Measurements from ENCODE around the gene ANKRD31. TPM values are rescaled to one million over a fixed set of nuclear protein-coding genes. Genes with fewer than 3 reads are reported as not detected.
A peak's percentile ranks its signal among the peaks of the same experiment; 100 is the strongest.

The ANKRD31 gene
- total RNA-seq, 1 experiment from 2014 or later = 0.30 TPM

DNA sequence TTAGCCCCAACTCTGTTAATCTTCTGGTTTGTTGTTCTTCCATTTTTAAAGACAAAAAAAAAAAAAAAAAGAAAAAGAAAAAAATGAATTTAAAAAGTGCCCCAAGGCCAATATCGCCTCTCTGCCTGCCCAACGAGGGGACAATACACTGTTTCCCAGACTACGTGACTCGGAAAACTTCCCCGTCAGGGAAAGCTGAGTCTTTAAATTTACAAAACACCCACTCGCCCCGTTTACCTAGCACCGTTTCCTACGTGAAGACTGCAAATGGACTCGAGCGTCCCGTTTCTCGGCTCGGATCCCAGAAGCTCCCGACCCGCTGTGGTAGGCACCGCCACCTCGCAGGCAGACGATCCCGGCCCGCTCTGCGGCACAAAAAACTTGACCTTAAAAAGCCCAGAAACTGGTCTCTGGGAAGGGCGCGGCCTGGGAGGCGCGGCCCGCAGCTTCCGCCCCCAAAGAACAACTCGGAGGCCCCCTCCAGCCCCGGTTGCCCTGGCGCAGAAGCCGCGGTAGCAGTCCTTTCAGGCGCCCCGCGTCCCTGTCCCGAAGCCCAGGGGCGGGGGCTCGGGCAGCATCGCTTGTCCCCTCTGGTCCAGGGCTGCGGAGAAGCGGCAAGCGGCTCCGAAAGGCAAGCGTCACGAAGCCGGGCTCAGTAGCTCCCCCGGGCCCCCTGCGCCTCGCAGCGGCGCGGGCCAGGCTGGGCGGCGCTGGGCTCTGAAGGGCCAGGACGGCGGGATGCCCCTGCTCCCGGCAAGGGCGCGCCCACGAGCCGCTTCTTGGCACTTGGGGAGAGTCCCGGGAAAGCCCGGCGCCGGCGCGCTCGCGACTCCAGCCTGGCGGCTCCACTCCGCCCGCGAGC is 184.3 kb downstream of the ANKRD31 start, which contains the start of gene GCNT4:
GCNT4 (minus strand) TSS at position 367 of the 862 bp plus-strand sequence. CDS start 22,521 bp downstream, outside the sequence.
- peaks cover 3 to 21% of the 10 kb centered on the region in 2 experiments; a peak in 3 of 4 replicates for H3K4me1 ChIP-seq (ENCODE audit: control insufficient read depth in 1 of 2, insufficient read depth in 2 of 2, low read length in 2 of 2)
- no peaks in the 10 kb centered on the region for H3K9me2 ChIP-seq (ENCODE audit: insufficient read depth)
- H3K27ac ChIP-seq (ENCODE audit: low read depth, low read length) = no peak within 1 kb of the TSS
- H3K36me3 ChIP-seq (ENCODE audit: control insufficient read depth in 1 of 2, insufficient read depth in 2 of 2, low read length in 2 of 2) = no peaks in the 10 kb centered on the region
- CTCF ChIA-PET = no interaction called here
- peak within 1 kb of the TSS; percentile 56 to 67 for H3K4me3 ChIP-seq (replicated peaks in 1 of 2; ENCODE audit: low read depth in 1 of 2, low read length in 2 of 2)
- BruUV-seq (replicated peaks) = no TSS peak
- no peaks in the 10 kb centered on the region for H3K79me2 ChIP-seq (ENCODE audit: insufficient read depth, low read length)
- POLR2A ChIA-PET = no interaction called here
- no peaks in the 10 kb centered on the region for H3K9me3 ChIP-seq (ENCODE audit: control insufficient read depth in 1 of 2, insufficient read depth in 1 of 2, low read depth in 1 of 2, low read length in 2 of 2)
- H4K20me1 ChIP-seq (ENCODE audit: insufficient read depth) = no peaks in the 10 kb centered on the region
- no peak for TF ChIP-seq ELF1 (IDR thresholded peaks at IDR 0.05; ENCODE audit: borderline replicate concordance, low read depth)
- no peak for TF ChIP-seq SRF (IDR thresholded peaks at IDR 0.05; ENCODE audit: low read depth)
- TF ChIP-seq, protein P1, sequence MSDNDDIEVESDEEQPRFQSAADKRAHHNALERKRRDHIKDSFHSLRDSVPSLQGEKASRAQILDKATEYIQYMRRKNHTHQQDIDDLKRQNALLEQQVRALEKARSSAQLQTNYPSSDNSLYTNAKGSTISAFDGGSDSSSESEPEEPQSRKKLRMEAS (IDR thresholded peaks at IDR 0.05) = no peak
- TF ChIP-seq CBX3 (IDR thresholded peaks at IDR 0.05; ENCODE audit: low read depth) = no peak
- TF ChIP-seq TCF7L2 (IDR thresholded peaks at IDR 0.05; ENCODE audit: borderline replicate concordance, extremely low read depth, insufficient read depth, insufficient read length) = no peak
- DNase-seq (ENCODE audit: low read depth, low spot score) = no peak
- intact Hi-C loops (cut with micrococcal nuclease) = loop anchor here (10.0 kb wide), 1 partner anchor 1202 kb away; no protein-coding TSS in a partner anchor
- ATAC-seq = peak; percentile 51
- H2AFZ ChIP-seq (ENCODE audit: low read depth, low read length, poor library complexity, severe bottlenecking) = peak within 1 kb of the TSS; percentile 97
- peak within 1 kb of the TSS; percentile 76 for H3K4me2 ChIP-seq (ENCODE audit: low read length)
- RAD21 ChIA-PET (ENCODE audit: low non-redundant PET in 1 of 2, low total read pairs in 2 of 2, uncharacterized antibody in 2 of 2, unreplicated experiment in 2 of 2) = no interaction called here
- H3K9ac ChIP-seq (ENCODE audit: low read length) = peak within 1 kb of the TSS; percentile 39; the same call in 1 of the 2 replicates
- H3K27me3 ChIP-seq (ENCODE audit: insufficient read depth, low read length) = no peaks in the 10 kb centered on the region

DNA sequence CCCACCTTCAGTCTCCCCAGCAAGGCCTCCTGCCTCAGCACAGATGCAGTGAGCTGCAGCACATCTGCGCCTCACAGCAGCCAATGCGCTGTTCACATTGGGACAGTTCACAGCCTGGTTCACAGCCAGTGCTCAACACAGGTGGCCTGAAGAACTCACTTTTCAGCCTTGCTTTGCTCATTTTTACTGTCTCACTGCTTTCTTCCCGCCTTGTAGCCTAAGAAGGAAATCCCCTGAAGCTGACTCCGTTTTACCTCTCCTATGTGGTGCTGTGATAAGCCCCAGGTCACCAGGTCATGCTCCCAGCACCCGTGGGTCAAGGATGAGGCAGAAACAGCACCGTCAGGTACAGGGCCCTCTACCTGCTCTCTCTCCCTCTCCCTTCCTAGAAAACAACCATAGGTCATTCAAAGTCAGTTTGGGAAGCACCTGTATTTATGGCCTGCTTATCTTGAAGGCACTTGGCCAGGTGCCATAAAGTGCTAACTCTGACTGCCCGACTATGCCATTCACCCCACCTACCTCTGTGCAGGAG is 185.4 kb downstream of the ANKRD31 start:
- Histone ChIP-seq H3K79me2 (ENCODE audit: insufficient read depth, low read length) (no peaks in the 10 kb centered on the region), H4K20me1 (ENCODE audit: insufficient read depth) (no peaks in the 10 kb centered on the region), H3K27ac (ENCODE audit: low read depth, low read length) (no peak overlapping the region), H3K4me2 (ENCODE audit: low read length) (no peak overlapping the region), H2AFZ (ENCODE audit: low read depth, low read length, poor library complexity, severe bottlenecking) (no peak overlapping the region), H3K36me3 (ENCODE audit: control insufficient read depth in 1 of 2, insufficient read depth in 2 of 2, low read length in 2 of 2) (no peaks in the 10 kb centered on the region), H3K27me3 (ENCODE audit: insufficient read depth, low read length) (no peaks in the 10 kb centered on the region), H3K4me1 (ENCODE audit: control insufficient read depth in 1 of 2, insufficient read depth in 2 of 2, low read length in 2 of 2) (peaks cover 3 to 23% of the 10 kb centered on the region in 2 experiments; a peak in 3 of 4 replicates), H3K9ac (ENCODE audit: low read length) (no peak overlapping the region), H3K9me2 (ENCODE audit: insufficient read depth) (no peaks in the 10 kb centered on the region), H3K4me3 (replicated peaks in 1 of 2; ENCODE audit: low read depth in 1 of 2, low read length in 2 of 2) (no peak overlapping the region), H3K9me3 (ENCODE audit: control insufficient read depth in 1 of 2, insufficient read depth in 1 of 2, low read depth in 1 of 2, low read length in 2 of 2) (no peaks in the 10 kb centered on the region)
- ChIA-PET POLR2A (no interaction called here), CTCF (no interaction called here), RAD21 (ENCODE audit: low non-redundant PET in 1 of 2, low total read pairs in 2 of 2, uncharacterized antibody in 2 of 2, unreplicated experiment in 2 of 2) (no interaction called here)
- DNase-seq (ENCODE audit: low read depth, low spot score) = no peak
- no TSS peak for BruUV-seq (replicated peaks)
- intact Hi-C loops (cut with micrococcal nuclease) = loop anchor here (10.0 kb wide), 1 partner anchor 1204 kb away; no protein-coding TSS in a partner anchor
- no peak for ATAC-seq
- TF ChIP-seq POLR2A (IDR thresholded peaks at IDR 0.05; ENCODE audit: borderline replicate concordance, extremely low read depth, insufficient read depth, insufficient read length) = no peak
- TF ChIP-seq EGR1 (IDR thresholded peaks at IDR 0.05; ENCODE audit: low read depth) = no peak
- no peak for TF ChIP-seq SIN3A (IDR thresholded peaks at IDR 0.05; ENCODE audit: low read depth)
- no peak for TF ChIP-seq ZNF274 (IDR thresholded peaks at IDR 0.05; ENCODE audit: low read depth, low read length)
- no peak for TF ChIP-seq SRF (IDR thresholded peaks at IDR 0.05; ENCODE audit: low read depth)
- TF ChIP-seq SP1 (IDR thresholded peaks at IDR 0.05; ENCODE audit: low read depth) = no peak
- TF ChIP-seq, protein P1 (IDR thresholded peaks at IDR 0.05) = no peak
- TF ChIP-seq, protein P2, sequence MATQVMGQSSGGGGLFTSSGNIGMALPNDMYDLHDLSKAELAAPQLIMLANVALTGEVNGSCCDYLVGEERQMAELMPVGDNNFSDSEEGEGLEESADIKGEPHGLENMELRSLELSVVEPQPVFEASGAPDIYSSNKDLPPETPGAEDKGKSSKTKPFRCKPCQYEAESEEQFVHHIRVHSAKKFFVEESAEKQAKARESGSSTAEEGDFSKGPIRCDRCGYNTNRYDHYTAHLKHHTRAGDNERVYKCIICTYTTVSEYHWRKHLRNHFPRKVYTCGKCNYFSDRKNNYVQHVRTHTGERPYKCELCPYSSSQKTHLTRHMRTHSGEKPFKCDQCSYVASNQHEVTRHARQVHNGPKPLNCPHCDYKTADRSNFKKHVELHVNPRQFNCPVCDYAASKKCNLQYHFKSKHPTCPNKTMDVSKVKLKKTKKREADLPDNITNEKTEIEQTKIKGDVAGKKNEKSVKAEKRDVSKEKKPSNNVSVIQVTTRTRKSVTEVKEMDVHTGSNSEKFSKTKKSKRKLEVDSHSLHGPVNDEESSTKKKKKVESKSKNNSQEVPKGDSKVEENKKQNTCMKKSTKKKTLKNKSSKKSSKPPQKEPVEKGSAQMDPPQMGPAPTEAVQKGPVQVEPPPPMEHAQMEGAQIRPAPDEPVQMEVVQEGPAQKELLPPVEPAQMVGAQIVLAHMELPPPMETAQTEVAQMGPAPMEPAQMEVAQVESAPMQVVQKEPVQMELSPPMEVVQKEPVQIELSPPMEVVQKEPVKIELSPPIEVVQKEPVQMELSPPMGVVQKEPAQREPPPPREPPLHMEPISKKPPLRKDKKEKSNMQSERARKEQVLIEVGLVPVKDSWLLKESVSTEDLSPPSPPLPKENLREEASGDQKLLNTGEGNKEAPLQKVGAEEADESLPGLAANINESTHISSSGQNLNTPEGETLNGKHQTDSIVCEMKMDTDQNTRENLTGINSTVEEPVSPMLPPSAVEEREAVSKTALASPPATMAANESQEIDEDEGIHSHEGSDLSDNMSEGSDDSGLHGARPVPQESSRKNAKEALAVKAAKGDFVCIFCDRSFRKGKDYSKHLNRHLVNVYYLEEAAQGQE (IDR thresholded peaks at IDR 0.05; ENCODE audit: low read depth) = no peak
- no peak for TF ChIP-seq ZFX (IDR thresholded peaks at IDR 0.05)

All from HCT116 (cell line).